ENCODE measurements around the gene APBB2. TPM values are rescaled to one million over a fixed set of nuclear protein-coding genes. Genes with fewer than 3 reads are reported as not detected.

APBB2 gene
- total and polyA plus RNA-seq, 2 donors (not counting 1 experiment from before 2014, with no cell fraction given): 4.4 to 15.8 TPM

- peaks cover 0 to 3% (median 0%) of the 10 kb centered on the region in 3 donors for H3K9me3 ChIP-seq (ENCODE audit: control extremely low read depth in 1 of 3, control insufficient read depth in 2 of 3, insufficient read depth in 1 of 3, low read length in 2 of 3)
- ATAC-seq (ENCODE audit: low read depth) (no peak), DNase-seq (no peak)
- H3K9ac ChIP-seq (ENCODE audit: low read length): no peak overlapping the region
- H3K36me3 ChIP-seq (replicated peaks in 1 of 2; ENCODE audit: control extremely low read depth in 1 of 2, control insufficient read depth in 1 of 2, extremely low read depth in 1 of 2, insufficient read depth in 2 of 2, low read length in 1 of 2): no peaks in the 10 kb centered on the region
- H3K27me3 Mint-ChIP-seq: no peaks in the 10 kb centered on the region
- H3K4me3 Mint-ChIP-seq: no peak overlapping the region
- no peak overlapping the region for H2AFZ ChIP-seq (ENCODE audit: insufficient read depth, low read depth, low read length, poor library complexity, severe bottlenecking)
- ChIA-PET CTCF (no interaction called here), POLR2A (no interaction called here)
- intact Hi-C loops (cut with micrococcal nuclease): no loop called here
- no peaks in the 10 kb centered on the region for H3K27me3 ChIP-seq (replicated peaks in 1 of 4; ENCODE audit: control extremely low read depth in 1 of 4, control insufficient read depth in 3 of 4, insufficient read depth in 4 of 4, low read length in 3 of 4)
- no peaks in the 10 kb centered on the region for H3K79me2 ChIP-seq (ENCODE audit: control insufficient read depth, insufficient read depth, low read length)
- H3K4me3 ChIP-seq (ENCODE audit: control extremely low read depth in 1 of 5, extremely low read depth in 1 of 5, insufficient read depth in 1 of 5, low read depth in 2 of 5, low read length in 4 of 5): no peak overlapping the region
- no peaks in the 10 kb centered on the region for H3K4me1 ChIP-seq (ENCODE audit: control insufficient read depth in 2 of 2, insufficient read depth in 2 of 2, low read length in 2 of 2)
- H3K27ac Mint-ChIP-seq: no peak overlapping the region
- H3K4me1 Mint-ChIP-seq: no peaks in the 10 kb centered on the region
- WGBS (ENCODE audit: insufficient coverage): 84% methylated on average over 8 of the region's 12 CpGs
- TF ChIP-seq EZH2 (IDR thresholded peaks at IDR 0.05; ENCODE audit: borderline replicate concordance, insufficient read depth, low read depth, low read length, poor library complexity, severe bottlenecking) (no peak), CTCF (IDR thresholded peaks at IDR 0.05) (no peak)
- no peaks in the 10 kb centered on the region for H4K20me1 ChIP-seq (ENCODE audit: control insufficient read depth, insufficient read depth, low read length, poor library complexity, severe bottlenecking)
- no peaks in the 10 kb centered on the region for H3K9me3 Mint-ChIP-seq (ENCODE audit: insufficient read depth)
- no peak overlapping the region for H3K27ac ChIP-seq (ENCODE audit: low read length in 2 of 2)
- H3K4me2 ChIP-seq (replicated peaks; ENCODE audit: low read depth, low read length, poor library complexity, severe bottlenecking): no peak overlapping the region
Measured at GRCh38 chr4:41120297-41121217, 93.8 kb downstream of the APBB2 start.

- no peak for DNase-seq
- no peaks in the 10 kb centered on the region for H3K4me1 Mint-ChIP-seq
- no peak overlapping the region for H2AFZ ChIP-seq (ENCODE audit: insufficient read depth, low read depth, low read length, poor library complexity, severe bottlenecking)
- no peaks in the 10 kb centered on the region for H3K27me3 Mint-ChIP-seq
- no peak overlapping the region for H3K4me2 ChIP-seq (replicated peaks; ENCODE audit: low read depth, low read length, poor library complexity, severe bottlenecking)
- H3K79me2 ChIP-seq (ENCODE audit: control insufficient read depth, insufficient read depth, low read length): no peaks in the 10 kb centered on the region
- no peaks in the 10 kb centered on the region for H3K4me1 ChIP-seq (ENCODE audit: control insufficient read depth in 2 of 2, insufficient read depth in 2 of 2, low read length in 2 of 2)
- H3K27ac Mint-ChIP-seq: no peak overlapping the region
- no peak for TF ChIP-seq EZH2 (IDR thresholded peaks at IDR 0.05; ENCODE audit: borderline replicate concordance, insufficient read depth, low read depth, low read length, poor library complexity, severe bottlenecking)
- TF ChIP-seq CTCF (IDR thresholded peaks at IDR 0.05): no peak
- no peak overlapping the region for H3K9ac ChIP-seq (ENCODE audit: low read length)
- intact Hi-C loops (cut with micrococcal nuclease): no loop called here
- POLR2A ChIA-PET: no interaction called here
- H3K9me3 Mint-ChIP-seq (ENCODE audit: insufficient read depth): no peaks in the 10 kb centered on the region
- H3K4me3 ChIP-seq (ENCODE audit: control extremely low read depth in 1 of 5, extremely low read depth in 1 of 5, insufficient read depth in 1 of 5, low read depth in 2 of 5, low read length in 4 of 5): no peak overlapping the region
- no peaks in the 10 kb centered on the region for H4K20me1 ChIP-seq (ENCODE audit: control insufficient read depth, insufficient read depth, low read length, poor library complexity, severe bottlenecking)
- H3K36me3 ChIP-seq (replicated peaks in 1 of 2; ENCODE audit: control extremely low read depth in 1 of 2, control insufficient read depth in 1 of 2, extremely low read depth in 1 of 2, insufficient read depth in 2 of 2, low read length in 1 of 2): no peaks in the 10 kb centered on the region
- H3K27ac ChIP-seq (ENCODE audit: low read length in 2 of 2): no peak overlapping the region
- H3K4me3 Mint-ChIP-seq: no peak overlapping the region
- CTCF ChIA-PET: interaction anchor here (0.7 kb wide), 1 partner anchor 31 kb away, joined by 4 read pairs; no protein-coding TSS in a partner anchor
- no peaks in the 10 kb centered on the region for H3K27me3 ChIP-seq (replicated peaks in 1 of 4; ENCODE audit: control extremely low read depth in 1 of 4, control insufficient read depth in 3 of 4, insufficient read depth in 4 of 4, low read length in 3 of 4)
- ATAC-seq (ENCODE audit: low read depth): no peak
- WGBS (ENCODE audit: insufficient coverage): 92% methylated on average over 3 of the region's 5 CpGs
- peaks cover 0 to 3% (median 0%) of the 10 kb centered on the region in 3 donors for H3K9me3 ChIP-seq (ENCODE audit: control extremely low read depth in 1 of 3, control insufficient read depth in 2 of 3, insufficient read depth in 1 of 3, low read length in 2 of 3)
Measured at GRCh38 chr4:41119867-41120295, 94.5 kb downstream of the APBB2 start.
